Activated CD4-positive, alpha-beta memory T cell treated with anti-CD3 and anti-CD28 coated beads, Interleukin-2, amount 10 ng/mL, durations not matched to agents 7 days and 5 days (primary cell): ENCODE measurements around the gene DUS1L. TPM values are rescaled to one million over a fixed set of nuclear protein-coding genes. Genes with fewer than 3 reads are reported as not detected.
A peak's percentile ranks its signal among the peaks of the same experiment; 100 is the strongest.

ENCODE experiments used
- CTCF ChIA-PET: fragments of 350-600 bp; sonication (Branson Sonifier 250); formaldehyde crosslinking; loops from one replicate; lab custom pipeline; 2021; ENCODE audit warnings: antibody characterized with exemption, inconsistent platforms; lab: Charles Lee
- POLR2A ChIA-PET: fragments of 350-600 bp; sonication (Branson Sonifier 250); formaldehyde crosslinking; loops from one replicate; lab custom pipeline; 2021; ENCODE audit warnings: antibody characterized with exemption; lab: Charles Lee
- DNase-seq: peaks from one replicate; pipeline ENCODE4 v3.0.0-alpha.2; 2020
- H3K27ac Mint-ChIP-seq: one replicate; pipeline ENCODE4 v1.8.0; 2021; ENCODE audit warnings: mild to moderate bottlenecking, mixed read lengths
- H3K27me3 Mint-ChIP-seq: one replicate; pipeline ENCODE4 v1.8.0; 2021; ENCODE audit warnings: mixed read lengths
- H3K36me3 Mint-ChIP-seq: one replicate; pipeline ENCODE4 v1.8.0; 2021; ENCODE audit warnings: low read depth, mixed read lengths
- H3K4me1 Mint-ChIP-seq: one replicate; pipeline ENCODE4 v1.8.0; 2021; ENCODE audit warnings: mixed read lengths
- H3K4me3 Mint-ChIP-seq: one replicate; pipeline ENCODE4 v1.8.0; 2021; ENCODE audit warnings: mild to moderate bottlenecking, mixed read lengths
- H3K9me3 Mint-ChIP-seq: one replicate; pipeline ENCODE4 v1.8.0; 2021; ENCODE audit warnings: mixed read lengths
- total RNA-seq, 2 experiments: library from RNA; stranded (reverse); gene quantifications; one replicate each; pipeline ENCODE4 v1.2.3, GENCODE V29; 2021

Gene DUS1L
- total RNA-seq, 2 experiments from 2014 or later: 98.8 to 99.3 TPM

- Mint-ChIP-seq H3K27ac (no peak overlapping the region), H3K36me3 (peaks cover 10% of the 10 kb centered on the region), H3K9me3 (no peaks in the 10 kb centered on the region), H3K4me3 (no peak overlapping the region), H3K27me3 (no peaks in the 10 kb centered on the region), H3K4me1 (peaks cover 30% of the 10 kb centered on the region)
- ChIA-PET POLR2A (interaction anchor here (0.6 to 5.3 kb wide), 2 partner anchors 12 to 335 kb away, joined by 3 to 41 read pairs; partner anchors contain the start of genes CENPX and LRRC45), CTCF (no interaction called here)
- no peak for DNase-seq
Measured at GRCh38 chr17:82033359-82034085, 32.1 kb downstream of the DUS1L start.

- Mint-ChIP-seq H3K9me3 (no peaks in the 10 kb centered on the region), H3K4me3 (peak overlapping the region; percentile 37), H3K27ac (no peak overlapping the region), H3K36me3 (peaks cover 15% of the 10 kb centered on the region), H3K4me1 (peaks cover 30% of the 10 kb centered on the region), H3K27me3 (no peaks in the 10 kb centered on the region)
- DNase-seq: peak; percentile 58
- POLR2A ChIA-PET: interaction anchor here (3.7 kb wide), 1 partner anchor 10 kb away, joined by 15 read pairs; the partner anchor contains the start of gene CENPX
- CTCF ChIA-PET: no interaction called here
Measured at GRCh38 chr17:82031885-82032627, 33.5 kb downstream of the DUS1L start.

GRCh38 chr17:82031303-82031884, 34.2 kb downstream of the DUS1L start, which contains the start of gene RAC3:
RAC3 (plus strand) TSS chr17:82031678; CDS start chr17:82031762, 84 bp downstream.
- H3K27me3 Mint-ChIP-seq: no peaks in the 10 kb centered on the region
- no peak for DNase-seq
- CTCF ChIA-PET: interaction anchor here (1.2 to 1.3 kb wide), 2 partner anchors 205 to 516 kb away, joined by 3 to 4 read pairs; no protein-coding TSS in a partner anchor
- peak within 1 kb of the TSS; percentile 56 for H3K27ac Mint-ChIP-seq
- peaks cover 15% of the 10 kb centered on the region for H3K36me3 Mint-ChIP-seq
- POLR2A ChIA-PET: interaction anchor here (0.9 to 3.7 kb wide), 6 partner anchors 10 to 175 kb away, joined by 3 to 15 read pairs (median 7); partner anchors contain the start of genes ALYREF, ANAPC11, ARHGDIA and CENPX
- peak within 1 kb of the TSS; percentile 78 for H3K4me3 Mint-ChIP-seq
- H3K9me3 Mint-ChIP-seq: no peaks in the 10 kb centered on the region
- H3K4me1 Mint-ChIP-seq: peaks cover 30% of the 10 kb centered on the region

- ChIA-PET POLR2A (interaction anchor here (0.6 to 3.7 kb wide), 24 partner anchors 7 to 328 kb away, joined by 3 to 15 read pairs (median 3); partner anchors contain the start of genes ALYREF, ANAPC11, ARHGDIA and CENPX), CTCF (interaction anchor here (0.6 to 2.3 kb wide), 23 partner anchors 11 to 517 kb away, joined by 3 to 16 read pairs (median 4); partner anchors contain the start of gene CCDC57)
- Mint-ChIP-seq H3K27me3 (no peaks in the 10 kb centered on the region), H3K4me1 (peaks cover 31% of the 10 kb centered on the region), H3K4me3 (peak overlapping the region; percentile 78), H3K36me3 (peaks cover 20% of the 10 kb centered on the region), H3K9me3 (no peaks in the 10 kb centered on the region), H3K27ac (peak overlapping the region; percentile 56)
- DNase-seq: peak; percentile 86
Measured at GRCh38 chr17:82030470-82031302, 34.9 kb downstream of the DUS1L start.

- Mint-ChIP-seq H3K27me3 (no peaks in the 10 kb centered on the region), H3K27ac (no peak overlapping the region), H3K36me3 (peaks cover 14% of the 10 kb centered on the region), H3K9me3 (no peaks in the 10 kb centered on the region), H3K4me1 (peaks cover 26% of the 10 kb centered on the region), H3K4me3 (no peak overlapping the region)
- no peak for DNase-seq
- ChIA-PET POLR2A (interaction anchor here (0.6 to 3.7 kb wide), 23 partner anchors 8 to 327 kb away, joined by 3 to 15 read pairs (median 3); partner anchors contain the start of genes ALYREF, ANAPC11, CENPX and DCXR), CTCF (interaction anchor here (0.8 to 2.3 kb wide), 15 partner anchors 8 to 518 kb away, joined by 3 to 16 read pairs (median 5); partner anchors contain the start of genes CCDC57 and DCXR)
Measured at GRCh38 chr17:82029990-82030469, 35.6 kb downstream of the DUS1L start.

- Mint-ChIP-seq H3K4me3 (peak overlapping the region; percentile 34), H3K27ac (no peak overlapping the region), H3K36me3 (peaks cover 12% of the 10 kb centered on the region), H3K9me3 (no peaks in the 10 kb centered on the region), H3K27me3 (no peaks in the 10 kb centered on the region), H3K4me1 (peaks cover 28% of the 10 kb centered on the region)
- CTCF ChIA-PET: interaction anchor here (1.3 to 2.3 kb wide), 5 partner anchors 8 to 134 kb away, joined by 3 to 16 read pairs (median 6); partner anchors contain the start of gene DCXR
- POLR2A ChIA-PET: interaction anchor here (1.1 to 3.7 kb wide), 10 partner anchors 8 to 327 kb away, joined by 3 to 15 read pairs (median 5); partner anchors contain the start of genes CENPX, DCXR and MRPL12
- DNase-seq: no peak
Measured at GRCh38 chr17:82029391-82029790, 36.2 kb downstream of the DUS1L start.

GRCh38 chr17:82028966-82029365, 36.6 kb downstream of the DUS1L start:
- no peak for DNase-seq
- H3K4me3 Mint-ChIP-seq: no peak overlapping the region
- peaks cover 33% of the 10 kb centered on the region for H3K4me1 Mint-ChIP-seq
- no peaks in the 10 kb centered on the region for H3K9me3 Mint-ChIP-seq
- no peak overlapping the region for H3K27ac Mint-ChIP-seq
- no peaks in the 10 kb centered on the region for H3K27me3 Mint-ChIP-seq
- CTCF ChIA-PET: interaction anchor here (1.3 to 2.3 kb wide), 4 partner anchors 9 to 126 kb away, joined by 4 to 16 read pairs (median 10); partner anchors contain the start of gene DCXR
- POLR2A ChIA-PET: interaction anchor here (1.1 kb wide), 1 partner anchor 11 kb away, joined by 3 read pairs; no protein-coding TSS in a partner anchor
- H3K36me3 Mint-ChIP-seq: peaks cover 12% of the 10 kb centered on the region

- no peak for DNase-seq
- peaks cover 12% of the 10 kb centered on the region for H3K36me3 Mint-ChIP-seq
- CTCF ChIA-PET: interaction anchor here (1.4 kb wide), 1 partner anchor 9 kb away, joined by 7 read pairs; the partner anchor contains the start of gene DCXR
- H3K9me3 Mint-ChIP-seq: no peaks in the 10 kb centered on the region
- POLR2A ChIA-PET: no interaction called here
- no peak overlapping the region for H3K4me3 Mint-ChIP-seq
- no peaks in the 10 kb centered on the region for H3K27me3 Mint-ChIP-seq
- H3K4me1 Mint-ChIP-seq: peaks cover 36% of the 10 kb centered on the region
- H3K27ac Mint-ChIP-seq: no peak overlapping the region
Measured at GRCh38 chr17:82028246-82028645, 37.4 kb downstream of the DUS1L start.

- CTCF ChIA-PET: interaction anchor here (1.5 kb wide), 1 partner anchor 12 kb away, joined by 7 read pairs; the partner anchor contains the start of gene DCXR
- peaks cover 44% of the 10 kb centered on the region for H3K4me1 Mint-ChIP-seq
- no peaks in the 10 kb centered on the region for H3K9me3 Mint-ChIP-seq
- H3K27me3 Mint-ChIP-seq: no peaks in the 10 kb centered on the region
- no peak overlapping the region for H3K27ac Mint-ChIP-seq
- POLR2A ChIA-PET: interaction anchor here (1.2 to 2.3 kb wide), 2 partner anchors 12 to 203 kb away, joined by 3 to 8 read pairs; partner anchors contain the start of genes DCXR and SLC16A3
- peak overlapping the region; percentile 3 for H3K4me3 Mint-ChIP-seq
- H3K36me3 Mint-ChIP-seq: peaks cover 12% of the 10 kb centered on the region
- no peak for DNase-seq
Measured at GRCh38 chr17:82025401-82026107, 40.0 kb downstream of the DUS1L start.

- Mint-ChIP-seq H3K4me3 (no peak overlapping the region), H3K27me3 (no peaks in the 10 kb centered on the region), H3K27ac (no peak overlapping the region), H3K4me1 (peaks cover 45% of the 10 kb centered on the region), H3K36me3 (peaks cover 12% of the 10 kb centered on the region), H3K9me3 (no peaks in the 10 kb centered on the region)
- CTCF ChIA-PET: interaction anchor here (1.4 kb wide), 1 partner anchor 65 kb away, joined by 5 read pairs; no protein-coding TSS in a partner anchor
- DNase-seq: no peak
- POLR2A ChIA-PET: interaction anchor here (2.2 kb wide), 1 partner anchor 46 kb away, joined by 5 read pairs; no protein-coding TSS in a partner anchor
Measured at GRCh38 chr17:82024859-82025258, 40.7 kb downstream of the DUS1L start.
